GM06990 (cell line): ENCODE data around the gene CHCHD6.

Source experiments
- DNase-seq: peaks from one replicate; pipeline ENCODE4 v3.0.0-alpha.2; 2011; ENCODE audit not compliant: insufficient read length; ENCODE audit errors: extremely low read depth
- H3K27me3 ChIP-seq: replicated peaks from 2 replicates; pipeline ENCODE4 v1.6.0; 2011; ENCODE audit warnings: low read length; ENCODE audit not compliant: control insufficient read depth, insufficient read depth
- H3K36me3 ChIP-seq: 2 replicates; pipeline ENCODE4 v1.5.1; 2011; ENCODE audit warnings: low read length; ENCODE audit not compliant: control insufficient read depth, insufficient read depth
- H3K4me3 ChIP-seq: replicated peaks from 2 replicates; pipeline ENCODE4 v1.5.1; 2011; ENCODE audit warnings: low read depth, mild to moderate bottlenecking, control low read depth, low read length
- CTCF ChIP-seq: IDR thresholded peaks from 2 replicates; pipeline ENCODE4 v1.5.1; 2011; ENCODE audit warnings: low read length, control low read depth, mild to moderate bottlenecking, inconsistent platforms; ENCODE audit not compliant: insufficient read depth, poor library complexity, severe bottlenecking

CHCHD6 gene

GRCh38 chr3:126895178-126896066, 191.4 kb downstream of the CHCHD6 start:
- TF ChIP-seq CTCF, result no peak
- no peaks in the 10 kb centered on the region for H3K27me3 ChIP-seq
- H3K4me3 ChIP-seq, result no peak overlapping the region
- DNase-seq, result no peak
- no peaks in the 10 kb centered on the region for H3K36me3 ChIP-seq

- DNase-seq, result no peak
- Histone ChIP-seq H3K27me3 (no peaks in the 10 kb centered on the region), H3K4me3 (no peak overlapping the region), H3K36me3 (no peaks in the 10 kb centered on the region)
- TF ChIP-seq CTCF, result no peak
Measured at GRCh38 chr3:126896067-126896441, 192.0 kb downstream of the CHCHD6 start.

GRCh38 chr3:126896968-126897367, 192.9 kb downstream of the CHCHD6 start:
- H3K36me3 ChIP-seq, result no peaks in the 10 kb centered on the region
- no peak for TF ChIP-seq CTCF
- DNase-seq, result no peak
- no peaks in the 10 kb centered on the region for H3K27me3 ChIP-seq
- H3K4me3 ChIP-seq, result no peak overlapping the region

GRCh38 chr3:126897943-126898342, 193.9 kb downstream of the CHCHD6 start:
- H3K36me3 ChIP-seq, result no peaks in the 10 kb centered on the region
- DNase-seq, result no peak
- H3K4me3 ChIP-seq, result no peak overlapping the region
- H3K27me3 ChIP-seq, result no peaks in the 10 kb centered on the region
- no peak for TF ChIP-seq CTCF

- TF ChIP-seq CTCF, result no peak
- H3K27me3 ChIP-seq, result no peaks in the 10 kb centered on the region
Measured at GRCh38 chr3:126900859-126901540, 197.0 kb downstream of the CHCHD6 start.

More at GRCh38 chr3:126900859-126901540, 197.0 kb downstream of the CHCHD6 start:
- Histone ChIP-seq H3K36me3 (no peaks in the 10 kb centered on the region), H3K4me3 (no peak overlapping the region)
- DNase-seq, result no peak
